KG1 (cell line): ENCODE data around the gene KIRREL1.

Experiments used
- DNase-seq: peaks from one replicate; lab custom pipeline; 2025; lab: John Stamatoyannopoulos, UW

Gene KIRREL1

GRCh38 chr1:157993147-157993917 lies at the start of gene KIRREL1:
TSS of gene KIRREL1 (plus strand) at chr1:157993645. CDS start at chr1:157993677, 32 bp downstream.
- no peak for DNase-seq

GRCh38 chr1:157944663-157945280 lies 48.7 kb upstream of the KIRREL1 start:
- no peak for DNase-seq

DNA sequence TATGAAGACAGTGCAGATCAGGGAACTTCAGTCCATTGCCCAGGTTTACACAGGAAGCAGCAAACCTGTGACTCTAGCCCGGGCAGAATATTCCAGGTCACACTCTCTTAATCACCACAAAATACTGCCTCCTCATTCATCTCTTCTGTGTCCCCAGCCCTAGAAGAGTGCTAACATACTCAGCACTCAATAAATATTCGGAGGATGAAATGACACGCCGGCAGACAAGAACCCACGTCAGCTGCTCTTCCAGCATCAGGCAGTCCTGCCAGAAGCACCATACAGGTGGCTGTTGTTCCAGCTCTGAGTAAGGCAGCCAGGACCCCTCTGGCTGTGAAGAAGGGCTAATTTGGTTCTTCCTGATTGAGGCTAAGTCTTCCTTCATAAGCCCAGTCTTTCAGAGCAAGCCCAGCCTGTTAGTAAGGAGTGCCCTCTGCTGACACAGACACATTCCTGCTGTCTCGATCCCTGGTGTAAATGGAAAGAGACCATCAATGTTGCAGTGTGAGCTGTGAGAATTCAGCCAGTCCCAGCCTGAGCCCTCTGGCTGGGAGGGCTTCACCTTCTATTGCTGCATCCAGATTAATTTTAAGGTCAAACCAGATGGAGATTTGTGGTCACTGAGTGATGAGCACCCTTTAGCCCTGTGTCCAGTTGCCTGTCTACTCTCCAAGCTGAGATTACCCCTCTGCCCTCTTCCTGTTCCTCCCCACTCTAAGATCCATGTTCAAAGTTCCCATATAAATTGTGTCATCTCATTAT lies 45.0 kb upstream of the KIRREL1 start:
- DNase-seq, result no peak

GRCh38 chr1:157949074-157949354 lies 44.4 kb upstream of the KIRREL1 start:
- no peak for DNase-seq

- DNase-seq, result no peak
Observed at GRCh38 chr1:157951230-157951629, 42.2 kb upstream of the KIRREL1 start.

- no peak for DNase-seq
Observed at GRCh38 chr1:157952601-157953000, 40.8 kb upstream of the KIRREL1 start.

- DNase-seq, result no peak
Observed at GRCh38 chr1:157955221-157955620, 38.2 kb upstream of the KIRREL1 start.

DNA sequence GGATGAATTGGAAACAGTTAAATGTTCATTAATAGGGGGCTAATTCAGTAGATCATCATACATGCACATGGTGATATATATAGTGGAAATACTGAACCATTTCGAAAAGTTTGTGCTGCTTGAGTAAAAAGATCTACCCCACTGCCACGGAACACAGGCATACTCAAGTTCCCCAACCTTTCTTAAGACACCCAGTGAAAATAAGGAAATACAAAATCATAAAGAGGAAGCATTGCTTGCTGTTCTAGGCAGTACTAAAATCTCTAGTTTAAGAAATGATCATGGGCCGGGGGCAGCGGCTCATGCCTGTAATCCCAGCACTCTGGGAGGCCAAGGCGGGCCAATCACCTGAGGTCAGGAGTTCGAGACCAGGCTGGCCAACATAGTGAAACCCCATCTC lies 37.6 kb upstream of the KIRREL1 start:
- DNase-seq, result no peak

DNA sequence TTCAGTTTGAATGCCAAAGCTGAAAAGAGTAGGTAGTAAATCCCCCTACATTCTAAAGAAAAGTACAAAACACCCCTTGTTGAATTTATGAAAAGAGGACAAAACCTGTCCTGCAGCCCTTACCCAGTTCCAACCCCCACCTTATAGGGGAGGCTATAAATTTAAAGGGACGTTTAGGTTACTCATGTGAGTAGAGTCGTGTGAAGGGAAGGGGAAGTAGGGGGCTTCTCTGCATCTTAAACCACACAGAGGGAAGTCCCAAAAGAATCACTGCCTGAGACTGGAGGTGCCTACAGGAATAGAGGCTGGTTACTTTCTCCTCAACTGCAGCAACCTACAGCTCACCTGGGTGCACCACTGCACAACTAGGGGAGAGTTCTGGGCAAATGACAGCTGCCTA lies 36.7 kb upstream of the KIRREL1 start:
- no peak for DNase-seq

DNA sequence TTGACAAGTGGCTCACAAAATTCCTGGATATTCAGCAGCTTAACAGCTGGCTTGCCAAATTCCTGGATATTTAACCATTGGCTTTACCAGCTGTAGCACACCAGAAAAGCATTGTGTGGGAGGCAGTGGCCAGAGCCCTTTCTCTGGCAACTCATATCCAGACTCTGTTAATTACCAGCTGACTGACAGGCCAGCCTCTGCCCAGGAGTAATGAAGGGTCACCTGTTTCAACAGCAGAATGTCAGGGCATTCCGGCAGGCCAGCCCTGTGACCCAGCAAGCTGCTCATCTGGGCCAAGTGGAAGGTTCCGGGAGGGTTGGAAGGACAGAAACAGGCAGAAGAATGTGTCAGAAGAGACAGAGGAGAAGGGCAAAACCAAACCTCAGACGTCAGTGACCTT lies 35.2 kb upstream of the KIRREL1 start:
- DNase-seq, result no peak

DNA sequence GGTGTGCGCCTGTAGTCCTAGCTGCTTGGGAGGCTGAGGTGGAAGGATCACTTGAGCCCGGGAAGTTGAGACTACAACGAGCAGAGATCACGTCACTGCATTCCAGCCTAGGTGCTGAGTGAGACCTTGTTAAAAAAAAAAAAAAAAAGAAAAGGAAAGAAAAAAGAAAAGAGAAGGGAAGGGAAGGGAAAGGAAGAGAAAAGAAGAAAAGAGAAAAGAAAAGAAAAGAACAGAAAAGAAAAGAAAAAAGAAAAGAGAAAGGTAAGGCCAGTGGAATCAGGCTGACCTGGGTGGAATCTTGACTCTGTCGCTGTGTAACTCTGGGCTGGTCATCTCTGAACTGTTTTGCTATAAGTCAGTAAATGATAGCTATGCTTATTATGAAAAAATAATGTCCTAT lies 33.7 kb upstream of the KIRREL1 start:
- DNase-seq, result no peak

- no peak for DNase-seq
Observed at GRCh38 chr1:157960773-157961172, 32.7 kb upstream of the KIRREL1 start.

DNA sequence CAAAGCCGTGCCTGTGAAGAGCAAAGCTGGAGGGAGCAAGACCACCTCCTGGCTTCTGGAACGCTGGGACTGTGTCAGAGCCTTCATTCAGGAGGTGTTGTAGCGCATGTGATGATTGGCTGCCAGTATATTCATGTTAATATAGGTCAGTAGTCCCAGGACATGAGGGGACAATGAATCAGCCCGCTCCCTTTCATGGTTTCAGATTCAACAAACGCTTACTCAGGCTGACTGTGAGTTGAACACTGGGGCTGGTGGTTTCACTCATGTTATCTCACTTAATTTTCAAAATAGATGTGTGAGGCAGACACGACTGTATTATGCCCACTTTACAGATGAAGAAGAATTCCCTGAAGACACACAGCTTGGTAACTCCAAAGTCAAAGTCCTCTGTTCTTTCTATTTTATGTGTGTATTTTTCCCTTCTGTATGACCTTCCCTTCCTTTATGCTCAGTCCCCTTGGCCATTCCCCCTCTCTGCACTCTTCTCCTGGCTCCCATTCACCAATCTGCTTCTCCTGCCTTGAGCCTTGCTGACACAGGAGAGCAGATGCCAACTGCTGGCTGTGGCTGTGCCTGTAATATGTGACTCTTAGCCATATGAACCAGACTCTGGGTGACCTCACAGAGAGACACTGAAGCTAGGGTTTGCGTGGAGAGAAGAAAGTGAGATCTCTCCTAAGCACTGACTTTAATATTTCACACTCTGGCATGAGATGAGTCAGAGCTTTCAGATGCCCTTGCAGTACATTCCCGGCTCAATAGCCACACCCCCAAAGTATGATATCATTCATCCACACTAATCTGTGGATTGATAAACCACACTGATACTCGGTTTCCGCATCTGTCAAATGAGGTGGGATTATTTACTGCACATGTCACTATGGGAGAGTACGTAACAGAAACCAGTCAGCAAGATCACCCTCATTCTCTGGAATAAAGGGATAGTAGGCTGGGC lies 31.4 kb upstream of the KIRREL1 start:
- no peak for DNase-seq

- DNase-seq, result peak; percentile 26
Observed at GRCh38 chr1:157963713-157964112, 29.7 kb upstream of the KIRREL1 start.

DNA sequence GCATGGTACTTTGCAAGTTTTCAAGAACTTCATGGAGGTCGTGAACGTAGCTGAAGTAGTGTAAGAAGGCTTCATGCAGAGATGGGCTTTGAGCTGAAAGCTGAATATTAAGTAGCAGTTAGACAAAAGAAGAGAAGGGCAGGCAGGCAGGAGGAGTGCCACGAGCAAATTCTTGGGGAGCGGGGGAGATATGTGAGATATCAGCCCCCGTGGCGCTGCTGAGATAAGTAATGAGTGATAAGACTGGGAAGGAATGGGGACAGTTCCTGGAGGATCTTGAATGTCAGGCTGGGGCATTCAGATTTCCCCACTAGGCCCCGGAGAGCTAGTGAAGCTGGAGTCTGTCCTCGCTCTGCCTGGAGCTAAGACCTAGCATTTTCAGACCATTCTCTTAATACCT lies 27.9 kb upstream of the KIRREL1 start:
- no peak for DNase-seq

- DNase-seq, result no peak
Observed at GRCh38 chr1:157966031-157966537, 27.4 kb upstream of the KIRREL1 start.

DNA sequence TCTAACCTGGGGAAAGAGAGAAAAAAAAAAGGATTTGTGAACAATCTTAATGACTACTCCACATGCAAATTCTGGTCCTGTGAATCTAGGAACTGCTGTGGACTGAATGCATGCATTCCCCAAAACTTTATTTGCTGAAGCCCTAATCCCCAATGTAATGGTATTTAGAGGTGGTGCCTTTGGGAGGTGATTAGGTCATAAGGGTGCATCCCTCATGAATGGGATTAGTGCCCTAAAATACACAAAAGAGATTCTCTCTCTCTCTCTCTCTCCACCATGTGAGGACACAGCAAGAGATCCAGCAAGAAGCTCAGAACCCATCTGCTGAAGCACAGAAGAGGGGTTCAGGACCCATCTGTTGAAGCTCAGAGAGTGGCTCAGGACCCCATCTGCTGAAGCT lies 26.2 kb upstream of the KIRREL1 start:
- DNase-seq, result no peak

DNA sequence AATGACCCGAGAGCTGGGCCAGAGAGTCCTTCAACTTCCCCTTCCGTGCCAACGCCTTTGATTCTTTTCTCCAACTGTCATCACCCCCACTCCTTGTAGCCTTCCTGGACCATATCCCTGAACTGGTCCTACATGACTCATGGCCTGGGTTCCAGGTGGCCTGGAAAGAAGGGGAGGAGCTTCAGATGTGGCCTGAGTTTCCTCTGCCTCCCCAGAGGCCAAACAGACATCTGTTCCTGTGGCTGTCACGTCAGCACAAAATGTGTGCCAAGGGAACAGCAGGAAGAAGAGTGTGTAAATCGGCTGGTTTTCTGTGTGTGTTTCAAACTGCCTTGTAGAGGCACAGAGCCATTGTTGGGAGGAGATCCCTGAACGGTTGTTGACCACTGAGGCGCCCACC lies 24.9 kb upstream of the KIRREL1 start:
- DNase-seq, result no peak

GRCh38 chr1:157968946-157969345 lies 24.5 kb upstream of the KIRREL1 start:
- no peak for DNase-seq

- DNase-seq, result no peak
Observed at GRCh38 chr1:157969697-157970485, 23.6 kb upstream of the KIRREL1 start.

GRCh38 chr1:157971769-157972168 lies 21.7 kb upstream of the KIRREL1 start:
- DNase-seq, result no peak
